ENCODE data around the gene SAMD10.

Gene SAMD10

DNA sequence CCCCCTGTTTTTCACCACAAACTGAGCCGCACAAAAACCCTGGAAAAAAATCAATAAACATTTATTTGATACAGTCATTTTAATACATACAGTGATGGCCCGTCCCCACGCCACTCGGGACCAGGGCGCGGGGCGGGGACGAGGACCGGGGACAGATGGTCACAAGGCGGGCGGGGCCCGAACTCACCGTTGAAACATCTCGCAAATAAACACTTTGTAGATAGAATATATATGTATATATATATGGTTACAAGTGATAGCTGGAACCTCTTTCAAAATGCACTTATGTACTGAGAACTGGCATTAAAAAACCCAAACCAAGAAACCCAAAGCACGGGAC, 22.8 kb downstream of the SAMD10 start:
- no peak for TF ChIP-seq GATA3 (IDR thresholded peaks at IDR 0.05; ENCODE audit: low read depth, low read length)
- no peak for TF ChIP-seq GATA2 (IDR thresholded peaks at IDR 0.05; ENCODE audit: low read depth, low read length)

DNA sequence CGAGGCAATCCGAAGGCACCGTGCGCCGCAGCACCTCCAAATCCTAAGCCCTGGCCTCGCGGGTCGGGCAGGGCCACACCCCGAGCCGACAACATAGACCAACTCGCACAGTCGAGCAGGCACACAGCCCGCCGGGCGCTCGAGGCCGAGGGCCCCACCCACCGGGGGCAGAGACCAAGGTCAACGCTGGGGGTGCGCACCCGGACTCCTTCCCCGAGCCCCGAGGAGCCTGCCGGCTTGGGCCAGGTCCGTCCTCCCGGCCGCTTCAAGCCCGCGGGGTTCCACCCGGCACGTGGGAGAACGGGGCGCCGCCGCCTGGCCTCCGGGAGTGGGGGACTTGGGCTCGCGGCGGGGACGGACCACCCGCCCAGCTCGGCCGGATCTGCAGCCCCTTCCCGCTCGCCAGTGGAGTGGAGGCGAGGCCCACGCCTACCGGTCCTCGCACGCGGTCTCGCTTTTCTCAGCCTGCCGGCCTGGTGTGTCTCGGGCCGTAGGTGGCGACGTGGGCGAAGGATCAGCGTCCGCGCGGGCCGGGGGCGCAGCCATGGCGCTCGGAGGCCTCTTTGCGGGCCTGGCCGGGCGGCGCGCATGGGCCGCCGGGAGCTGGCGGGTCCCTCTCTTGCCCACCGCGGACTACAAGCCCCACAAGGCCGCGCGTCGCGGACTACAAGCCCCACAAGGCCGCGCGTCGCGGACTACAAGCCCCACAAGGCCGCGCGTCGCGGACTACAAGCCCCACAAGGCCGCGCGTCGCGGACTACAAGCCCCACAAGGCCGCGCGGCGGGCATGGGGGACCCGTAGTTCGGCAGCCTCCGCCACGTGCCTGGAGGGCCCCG, 23.4 kb downstream of the SAMD10 start, which contains the start of gene UCKL1:
TSS of gene UCKL1 (minus strand) at position 590 of the 837 bp plus-strand sequence. CDS start at position 546, 44 bp downstream.
- TF ChIP-seq GATA3 (IDR thresholded peaks at IDR 0.05; ENCODE audit: low read depth, low read length): no peak
- TF ChIP-seq GATA2 (IDR thresholded peaks at IDR 0.05; ENCODE audit: low read depth, low read length): no peak

DNA sequence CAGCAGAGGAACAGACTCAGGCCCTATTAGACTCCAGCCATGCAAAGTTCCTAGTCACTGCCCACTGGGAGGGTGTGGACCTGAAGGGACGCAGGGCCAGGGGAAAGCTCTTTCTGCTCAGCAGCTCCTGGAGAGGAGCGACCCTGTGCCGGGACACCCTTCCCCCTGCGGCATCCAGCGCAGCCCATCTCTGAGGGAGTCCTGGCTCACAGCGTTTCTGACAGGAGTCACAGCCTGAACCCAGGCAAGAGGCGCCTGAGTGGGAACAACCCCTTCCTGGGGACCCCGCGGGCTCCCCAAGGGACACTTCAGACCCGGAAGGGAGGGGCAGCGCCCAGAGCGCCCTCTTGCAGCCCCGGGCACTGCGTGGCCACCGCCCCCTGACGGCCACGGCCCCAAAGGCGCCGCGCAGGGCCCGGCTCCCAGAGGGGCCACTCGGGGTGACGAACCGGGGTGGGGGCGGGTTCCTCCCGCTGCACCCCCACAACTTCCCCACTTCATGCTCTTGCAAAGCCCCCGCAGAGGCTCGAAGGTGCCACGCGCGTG, 24.1 kb downstream of the SAMD10 start:
- TF ChIP-seq GATA3 (IDR thresholded peaks at IDR 0.05; ENCODE audit: low read depth, low read length): no peak
- TF ChIP-seq GATA2 (IDR thresholded peaks at IDR 0.05; ENCODE audit: low read depth, low read length): no peak

- TF ChIP-seq GATA2 (IDR thresholded peaks at IDR 0.05; ENCODE audit: low read depth, low read length): no peak
- no peak for TF ChIP-seq GATA3 (IDR thresholded peaks at IDR 0.05; ENCODE audit: low read depth, low read length)
Measured at GRCh38 chr20:63953764-63954429, 25.5 kb downstream of the SAMD10 start.

DNA sequence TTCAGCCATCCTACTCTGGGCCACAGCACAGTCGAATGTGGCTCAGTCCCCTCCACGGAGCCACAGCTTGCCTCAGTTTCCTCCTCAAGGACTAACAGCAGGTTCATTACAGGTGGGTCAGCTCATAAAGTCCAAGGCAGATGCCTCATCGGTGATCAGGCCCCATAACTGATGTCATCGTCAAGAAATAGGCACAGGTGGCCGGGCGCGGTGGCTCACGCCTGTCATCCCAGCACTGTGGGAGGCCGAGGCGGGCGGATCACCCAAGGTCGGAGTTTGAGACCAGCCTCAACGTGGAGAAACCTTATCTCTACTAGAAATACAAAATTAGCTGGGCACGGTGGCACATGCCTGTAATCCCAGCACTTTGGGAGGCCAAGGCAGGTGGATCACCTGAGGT, 26.7 kb downstream of the SAMD10 start:
- TF ChIP-seq GATA3 (IDR thresholded peaks at IDR 0.05; ENCODE audit: low read depth, low read length) (no peak), GATA2 (IDR thresholded peaks at IDR 0.05; ENCODE audit: low read depth, low read length) (no peak)

GRCh38 chr20:63952210-63952535, 27.3 kb downstream of the SAMD10 start:
- TF ChIP-seq GATA3 (IDR thresholded peaks at IDR 0.05; ENCODE audit: low read depth, low read length) (no peak), GATA2 (IDR thresholded peaks at IDR 0.05; ENCODE audit: low read depth, low read length) (no peak)

GRCh38 chr20:63951398-63952209, 27.8 kb downstream of the SAMD10 start:
- no peak for TF ChIP-seq GATA2 (IDR thresholded peaks at IDR 0.05; ENCODE audit: low read depth, low read length)

GRCh38 chr20:63950701-63951397, 28.6 kb downstream of the SAMD10 start:
- TF ChIP-seq GATA3 (IDR thresholded peaks at IDR 0.05; ENCODE audit: low read depth, low read length): no peak
- no peak for TF ChIP-seq GATA2 (IDR thresholded peaks at IDR 0.05; ENCODE audit: low read depth, low read length)

- no peak for TF ChIP-seq GATA3 (IDR thresholded peaks at IDR 0.05; ENCODE audit: low read depth, low read length)
- no peak for TF ChIP-seq GATA2 (IDR thresholded peaks at IDR 0.05; ENCODE audit: low read depth, low read length)
Measured at GRCh38 chr20:63947638-63948456, 31.6 kb downstream of the SAMD10 start.

GRCh38 chr20:63946986-63947637, 32.3 kb downstream of the SAMD10 start:
- TF ChIP-seq GATA3 (IDR thresholded peaks at IDR 0.05; ENCODE audit: low read depth, low read length): no peak
- no peak for TF ChIP-seq GATA2 (IDR thresholded peaks at IDR 0.05; ENCODE audit: low read depth, low read length)

DNA sequence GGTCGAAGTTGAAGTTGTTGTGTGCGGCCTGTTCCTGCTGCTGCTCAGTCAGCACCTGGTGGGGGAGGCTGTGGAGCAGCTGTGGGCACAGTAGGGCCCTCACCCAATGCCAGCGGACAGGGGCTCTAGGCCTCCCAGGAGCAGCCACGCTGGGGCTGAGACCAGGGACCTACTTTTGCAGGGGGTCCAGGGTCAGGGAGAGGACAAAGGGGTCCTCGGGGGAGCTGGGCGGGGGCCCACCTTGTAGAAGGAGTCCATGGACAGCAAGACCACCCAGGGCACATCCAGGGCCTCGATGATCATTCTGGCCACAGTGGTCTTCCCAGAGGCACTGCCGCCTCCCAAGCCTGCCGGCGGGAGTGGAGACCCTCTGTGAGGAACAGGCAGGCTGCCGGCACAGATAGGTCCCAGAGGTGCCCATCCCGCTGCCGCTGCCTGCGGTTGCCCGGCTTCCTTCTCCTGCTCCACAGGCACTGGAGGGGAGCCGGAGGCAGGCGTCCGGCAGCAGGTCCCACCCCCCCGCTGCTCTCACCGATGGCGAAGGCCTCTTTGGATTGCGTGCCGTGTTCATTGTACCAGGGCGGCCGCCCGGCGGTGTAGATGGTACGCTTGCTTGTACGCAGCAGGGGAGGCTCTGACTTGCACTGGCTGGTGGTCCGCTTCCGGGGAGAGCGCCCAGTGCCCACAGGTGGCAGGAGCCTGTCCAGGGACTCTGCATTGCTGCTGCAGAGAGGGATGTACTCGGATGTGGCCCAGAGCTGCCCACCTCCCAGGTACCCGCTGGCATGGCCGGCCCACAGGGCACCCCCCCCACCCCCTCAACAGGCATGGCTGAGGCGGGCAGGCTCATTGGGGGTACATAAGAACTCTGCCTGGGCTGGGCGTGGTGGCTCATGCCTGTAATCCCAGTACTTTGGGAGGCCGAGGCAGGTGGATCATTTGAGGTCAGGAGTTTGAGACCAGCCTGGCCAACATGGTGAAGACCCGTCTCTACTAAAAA, 33.2 kb downstream of the SAMD10 start:
- TF ChIP-seq GATA2 (IDR thresholded peaks at IDR 0.05; ENCODE audit: low read depth, low read length): no peak
- no peak for TF ChIP-seq GATA3 (IDR thresholded peaks at IDR 0.05; ENCODE audit: low read depth, low read length)

All from SH-SY5Y (cell line).